Activated gamma-delta T cell treated with anti-CD3 and anti-CD28 coated beads, Interleukin-2, amount 50 U/mL, for 16 hours (primary cell): ENCODE measurements around the gene RCOR1.
"Not testable (repeated sequence)": the region's sequence is repeated elsewhere in the genome, so short reads cannot be mapped to it uniquely, and the experiment has no call there.

ENCODE experiments used
- DNase-seq: peaks from one replicate; pipeline ENCODE4 v3.0.0-alpha.2; 2020; ENCODE audit warnings: low read depth

The RCOR1 gene

GRCh38 chr14:102591944-102592762 lies at the start of gene RCOR1:
TSS of gene RCOR1 (plus strand) at chr14:102592649. CDS start at chr14:102592887, 238 bp downstream.
- peak; percentile 98 for DNase-seq

- DNase-seq, result no peak
These were observed 48.3 kb upstream of the RCOR1 start for GRCh38 chr14:102544046-102544746.

- DNase-seq, result no peak
These were observed 47.5 kb upstream of the RCOR1 start for GRCh38 chr14:102544747-102545460.

GRCh38 chr14:102545461-102546265 lies 46.8 kb upstream of the RCOR1 start:
- DNase-seq, result no peak

GRCh38 chr14:102548616-102549240 lies 43.7 kb upstream of the RCOR1 start:
- DNase-seq, result no peak

GRCh38 chr14:102550927-102551401 lies 41.5 kb upstream of the RCOR1 start:
- not testable (repeated sequence) for DNase-seq

- DNase-seq, result no peak
These were observed 40.3 kb upstream of the RCOR1 start for GRCh38 chr14:102551995-102552705.

- peak; percentile 36 for DNase-seq
These were observed 37.3 kb upstream of the RCOR1 start for GRCh38 chr14:102554821-102555819.

GRCh38 chr14:102556098-102556677 lies 36.3 kb upstream of the RCOR1 start:
- no peak for DNase-seq

GRCh38 chr14:102557434-102558226 lies 34.8 kb upstream of the RCOR1 start:
- no peak for DNase-seq

- DNase-seq, result no peak
These were observed 33.9 kb upstream of the RCOR1 start for GRCh38 chr14:102558556-102558955.

GRCh38 chr14:102560458-102561261 lies 31.8 kb upstream of the RCOR1 start:
- no peak for DNase-seq

GRCh38 chr14:102565331-102565887 lies 27.0 kb upstream of the RCOR1 start:
- no peak for DNase-seq

GRCh38 chr14:102565959-102566358 lies 26.5 kb upstream of the RCOR1 start:
- DNase-seq, result no peak

- DNase-seq, result peak; percentile 20
These were observed 24.3 kb upstream of the RCOR1 start for GRCh38 chr14:102568115-102568614.

- no peak for DNase-seq
These were observed 22.0 kb upstream of the RCOR1 start for GRCh38 chr14:102570334-102570995.
